Tibial nerve (tissue), 4 donors: ENCODE data around the gene STRN3.

Source experiments
- CTCF ChIP-seq, 5 experiments: fragments of 200-600 bp in 3 of 5; fragments of 450-650 bp in 2 of 5; sonication (generic) in 3 of 5; IDR thresholded peaks; one replicate each; pipeline ENCODE4 v1.5.1; 2016 to 2019; ENCODE audit warnings: antibody characterized with exemption in 5 of 5, mild to moderate bottlenecking in 3 of 5, moderate library complexity in 2 of 5
- EP300 ChIP-seq, 2 donors: sonication (generic); formaldehyde crosslinking; IDR thresholded peaks; one replicate each; pipeline ENCODE4 v1.6.1; 2017; ENCODE audit warnings: antibody characterized with exemption in 2 of 2, mild to moderate bottlenecking in 1 of 2
- POLR2A ChIP-seq, 2 donors: fragments of 450-650 bp; IDR thresholded peaks; one replicate each; pipeline ENCODE4 v1.6.1; 2017; ENCODE audit warnings: antibody characterized with exemption in 2 of 2, mild to moderate bottlenecking in 2 of 2, moderate library complexity in 2 of 2

GRCh38 chr14:31071151-31071550, 45.0 kb upstream of the STRN3 start:
- TF ChIP-seq POLR2A (IDR thresholded peaks at IDR 0.05): no peak
- no peak for TF ChIP-seq CTCF (IDR thresholded peaks at IDR 0.05)
- no peak for TF ChIP-seq EP300 (IDR thresholded peaks at IDR 0.05)
